Loucy (cell line): ENCODE data around the gene ESR2.

Source experiments
- EZH2phosphoT487 ChIP-seq: fragments of 200-600 bp; IDR thresholded peaks from 2 replicates; pipeline ENCODE4 v1.6.1; 2018; ENCODE audit warnings: antibody characterized with exemption, mild to moderate bottlenecking, moderate library complexity, borderline replicate concordance
- TF ChIP-seq, protein P1 (sequence below): fragments of 200-600 bp; sonication (generic); conservative IDR thresholded peaks from 2 replicates; pipeline ENCODE4 v1.5.1; 2014; ENCODE audit warnings: mild to moderate bottlenecking, antibody characterized with exemption, low read length

DNA sequence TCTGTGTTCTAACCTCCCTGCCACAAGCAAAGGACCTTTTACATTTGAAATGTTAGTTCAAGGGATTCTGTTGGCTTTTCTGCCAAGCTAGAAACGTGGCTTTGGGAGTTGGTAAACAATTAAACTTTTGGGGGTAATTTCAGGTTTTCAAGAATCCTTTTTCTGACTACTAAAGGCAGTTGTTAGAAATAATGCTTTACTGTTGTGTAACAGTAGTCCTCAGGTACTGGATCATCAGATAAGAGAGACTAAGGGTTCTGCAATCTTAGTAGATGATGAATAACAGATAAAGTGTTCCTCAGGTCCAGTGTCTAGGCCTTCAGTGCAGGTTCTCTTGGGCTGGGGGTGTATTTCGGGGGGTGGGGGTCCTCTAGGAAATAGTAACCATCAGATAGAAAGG lies 249.1 kb downstream of the ESR2 start:
- TF ChIP-seq, protein P1, sequence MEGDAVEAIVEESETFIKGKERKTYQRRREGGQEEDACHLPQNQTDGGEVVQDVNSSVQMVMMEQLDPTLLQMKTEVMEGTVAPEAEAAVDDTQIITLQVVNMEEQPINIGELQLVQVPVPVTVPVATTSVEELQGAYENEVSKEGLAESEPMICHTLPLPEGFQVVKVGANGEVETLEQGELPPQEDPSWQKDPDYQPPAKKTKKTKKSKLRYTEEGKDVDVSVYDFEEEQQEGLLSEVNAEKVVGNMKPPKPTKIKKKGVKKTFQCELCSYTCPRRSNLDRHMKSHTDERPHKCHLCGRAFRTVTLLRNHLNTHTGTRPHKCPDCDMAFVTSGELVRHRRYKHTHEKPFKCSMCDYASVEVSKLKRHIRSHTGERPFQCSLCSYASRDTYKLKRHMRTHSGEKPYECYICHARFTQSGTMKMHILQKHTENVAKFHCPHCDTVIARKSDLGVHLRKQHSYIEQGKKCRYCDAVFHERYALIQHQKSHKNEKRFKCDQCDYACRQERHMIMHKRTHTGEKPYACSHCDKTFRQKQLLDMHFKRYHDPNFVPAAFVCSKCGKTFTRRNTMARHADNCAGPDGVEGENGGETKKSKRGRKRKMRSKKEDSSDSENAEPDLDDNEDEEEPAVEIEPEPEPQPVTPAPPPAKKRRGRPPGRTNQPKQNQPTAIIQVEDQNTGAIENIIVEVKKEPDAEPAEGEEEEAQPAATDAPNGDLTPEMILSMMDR = no peak
- no peak for TF ChIP-seq EZH2phosphoT487
